Lung microvascular endothelial cell (primary cell): ENCODE data around the gene YDJC. TPM values are rescaled to one million over a fixed set of nuclear protein-coding genes. Genes with fewer than 3 reads are reported as not detected.
"Not testable (repeated sequence)": the region's sequence is repeated elsewhere in the genome, so short reads cannot be mapped to it uniquely, and the experiment has no call there.

Experiments
- DNase-seq, 2 donors: peaks; one replicate each; pipeline versions ENCODE4 v3.0.0 to v3.0.0-alpha.2; 2010; ENCODE audit warnings: low read depth in 2 of 2
- total RNA-seq: library from RNA; depleted of rRNA; stranded (reverse); fragments of >200 nt; gene quantifications from 2 replicates; pipeline ENCODE4 v1.2.1, GENCODE V29; 2014

YDJC gene
- total RNA-seq, 1 donor from 2014 or later: 10.5 TPM

DNA sequence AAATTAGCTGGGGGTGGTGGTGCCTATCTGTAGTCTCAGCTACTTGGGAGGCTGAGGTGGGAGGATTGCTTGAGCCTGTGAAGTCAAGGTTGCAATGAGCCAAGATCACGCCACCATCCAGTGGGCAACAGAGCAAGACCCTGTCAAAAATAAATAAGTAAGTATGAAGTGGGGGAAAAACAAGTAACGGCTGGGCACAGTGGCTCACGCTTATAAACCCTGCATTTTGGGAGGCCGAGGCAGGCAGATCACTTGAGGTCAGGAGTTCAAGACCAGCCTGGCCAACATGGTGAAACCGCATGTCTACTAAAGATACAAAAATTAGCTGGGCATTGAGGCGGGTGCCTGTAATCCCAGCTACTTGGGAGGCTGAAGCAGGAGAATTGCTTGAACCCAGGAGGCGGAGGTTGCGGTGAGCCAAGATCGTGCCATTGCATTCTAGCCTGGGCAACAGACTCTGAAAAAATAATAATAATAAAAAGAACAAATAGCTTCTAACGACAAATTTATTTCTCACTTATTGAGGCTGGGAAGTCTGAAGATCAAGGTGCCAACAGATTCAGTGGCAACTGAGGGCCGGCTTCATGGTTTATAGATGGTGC, 20.2 kb downstream of the YDJC start:
- DNase-seq: not testable (repeated sequence)

DNA sequence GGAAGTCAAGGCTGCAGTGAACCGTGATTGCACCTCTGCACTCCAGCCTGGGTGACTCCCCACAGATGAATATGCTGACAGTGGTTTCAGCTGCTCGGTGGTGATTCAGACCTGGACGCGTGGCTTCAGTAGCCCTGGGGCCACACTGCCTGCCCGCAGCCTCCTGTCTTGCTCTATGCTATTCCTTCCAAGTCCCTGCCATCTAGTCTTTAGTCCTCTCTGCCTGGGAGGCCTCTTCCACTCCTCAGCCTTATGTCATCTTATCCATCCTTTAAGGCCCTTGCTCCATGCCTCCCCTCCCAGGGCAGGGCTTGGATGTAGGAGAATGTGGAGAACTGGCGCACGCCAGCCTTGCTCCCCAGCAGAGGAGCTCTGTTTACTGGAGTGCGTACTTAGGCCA, 23.0 kb downstream of the YDJC start:
- DNase-seq: no peak

DNA sequence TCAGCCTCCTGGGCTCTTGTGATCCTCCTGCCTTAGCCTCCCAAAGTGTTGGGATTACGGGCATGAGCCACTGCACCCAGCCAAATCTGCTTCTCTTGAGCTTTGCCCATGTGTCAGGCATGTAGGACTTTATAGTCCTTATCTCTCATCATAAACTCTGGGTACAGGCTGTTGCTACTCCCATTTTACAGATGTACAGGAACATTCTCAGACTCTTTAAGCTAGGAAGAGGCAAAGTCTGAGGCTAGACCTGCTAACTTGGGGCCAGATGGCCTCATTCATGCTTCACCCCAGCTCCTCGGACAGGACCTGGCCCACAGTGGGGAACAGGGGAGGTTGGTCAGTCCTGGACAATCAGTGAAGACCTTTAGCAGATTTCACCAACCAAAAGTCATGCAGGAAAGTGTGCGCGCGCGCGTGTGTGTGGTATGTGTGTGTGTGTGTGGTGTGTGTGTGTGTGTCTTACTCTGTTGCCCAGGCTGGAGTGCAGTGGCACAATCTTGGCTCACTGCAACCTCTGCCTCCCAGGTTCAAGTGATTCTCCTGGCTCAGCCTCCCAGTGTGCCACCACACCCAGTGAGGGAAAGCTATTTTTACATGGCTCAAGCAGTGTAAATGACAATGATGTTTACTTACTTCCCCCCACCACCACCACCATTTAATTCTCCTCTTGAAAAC, 23.8 kb downstream of the YDJC start:
- no peak for DNase-seq

DNA sequence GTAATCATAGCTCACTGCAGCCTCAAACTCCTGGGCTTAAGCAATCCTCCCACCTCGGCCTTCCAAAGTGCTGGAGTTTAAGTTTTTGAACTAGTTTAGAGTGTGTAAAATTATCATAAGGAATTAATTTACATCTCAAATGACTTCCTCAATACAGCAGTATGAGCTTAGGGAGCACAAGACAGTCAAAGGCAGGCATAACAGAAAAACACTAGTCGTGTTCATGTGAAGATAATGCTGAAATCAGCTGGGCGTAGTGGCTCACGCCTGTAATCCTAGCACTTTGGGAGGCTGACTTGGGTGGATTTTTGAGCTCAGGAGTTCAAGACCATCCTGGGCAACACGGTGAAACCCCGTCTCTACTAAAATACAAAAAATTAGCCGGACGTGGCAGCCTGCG, 25.8 kb downstream of the YDJC start:
- no peak for DNase-seq

DNA sequence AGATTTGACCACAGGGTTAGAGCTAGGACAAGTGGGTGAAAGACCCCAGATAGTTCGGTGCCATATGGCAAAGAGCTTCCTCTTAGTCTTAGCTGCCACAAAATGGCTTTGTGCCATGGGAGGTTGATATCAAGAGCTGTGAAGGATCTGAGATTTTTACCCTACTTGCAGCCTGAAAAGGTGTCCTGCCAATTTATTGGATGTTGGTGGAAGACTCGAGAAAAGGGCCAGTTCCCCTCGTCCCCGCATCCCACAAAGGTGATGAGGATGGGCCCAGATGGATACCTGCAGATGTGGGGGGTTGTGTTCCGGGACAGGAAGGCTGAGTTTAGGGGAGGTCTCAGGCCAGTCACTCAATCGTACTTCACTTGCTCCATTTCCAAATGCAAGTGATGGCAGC, 27.2 kb downstream of the YDJC start:
- DNase-seq: no peak

DNA sequence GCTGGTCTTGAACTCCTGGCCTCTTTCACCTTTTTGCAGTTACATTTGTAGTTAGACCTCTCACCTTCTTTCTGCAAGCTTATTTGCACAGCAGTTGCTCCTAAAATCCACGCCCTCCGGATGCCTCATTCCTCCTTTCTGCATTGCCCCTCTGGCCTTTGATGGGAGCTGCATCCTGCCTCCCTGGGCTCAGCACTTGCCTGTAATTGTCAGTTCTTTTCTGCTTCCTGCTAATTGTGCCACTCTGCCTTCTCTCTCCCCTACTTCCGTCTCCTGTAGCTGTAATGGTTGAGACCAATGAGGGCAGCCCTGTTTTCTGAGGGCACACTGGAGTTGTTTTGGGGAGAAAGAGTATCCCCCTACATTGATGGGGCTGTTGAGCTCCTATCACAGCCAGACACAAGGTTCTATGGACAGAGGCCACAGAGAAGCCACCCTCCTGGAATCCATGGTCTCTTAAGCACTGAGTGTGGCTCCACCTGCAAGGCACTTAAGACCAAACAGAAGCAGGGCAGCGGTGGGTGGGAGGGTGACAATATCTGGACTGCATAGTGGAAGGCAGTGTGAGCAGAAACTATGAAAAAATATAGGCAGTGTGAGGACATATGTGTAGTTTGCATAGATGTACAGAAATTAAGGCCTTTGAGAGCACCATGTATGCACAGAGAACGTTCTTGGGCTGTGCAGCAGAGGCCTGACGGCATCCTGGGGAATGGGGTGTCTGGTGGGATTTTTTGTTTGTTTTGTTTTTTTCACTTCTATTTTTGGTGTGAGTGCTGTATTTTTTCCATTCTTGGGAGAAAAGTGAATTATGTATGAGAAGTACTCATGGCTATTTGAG, 30.5 kb downstream of the YDJC start:
- peak in 1 of 2 donors; percentile 42 for DNase-seq

DNA sequence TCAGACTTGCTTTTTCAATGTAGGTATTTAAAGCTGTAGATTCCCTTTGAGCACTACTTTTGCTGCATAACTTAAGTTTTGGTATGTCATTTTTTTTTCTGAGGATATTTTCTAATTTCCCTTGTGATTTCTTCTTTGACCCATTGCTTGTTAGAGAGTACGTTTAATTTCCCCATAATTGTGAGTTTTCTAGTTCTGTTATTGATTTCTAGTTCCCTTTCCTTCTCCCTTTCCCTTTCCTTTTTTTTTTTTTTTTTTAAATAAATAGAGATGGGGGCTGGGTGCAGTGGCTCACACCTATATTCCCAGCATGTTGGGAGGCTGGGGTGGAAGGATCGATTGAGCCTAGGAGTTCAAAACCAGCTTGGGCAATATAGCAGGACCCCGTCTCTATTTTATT, 31.5 kb downstream of the YDJC start:
- no peak for DNase-seq

DNA sequence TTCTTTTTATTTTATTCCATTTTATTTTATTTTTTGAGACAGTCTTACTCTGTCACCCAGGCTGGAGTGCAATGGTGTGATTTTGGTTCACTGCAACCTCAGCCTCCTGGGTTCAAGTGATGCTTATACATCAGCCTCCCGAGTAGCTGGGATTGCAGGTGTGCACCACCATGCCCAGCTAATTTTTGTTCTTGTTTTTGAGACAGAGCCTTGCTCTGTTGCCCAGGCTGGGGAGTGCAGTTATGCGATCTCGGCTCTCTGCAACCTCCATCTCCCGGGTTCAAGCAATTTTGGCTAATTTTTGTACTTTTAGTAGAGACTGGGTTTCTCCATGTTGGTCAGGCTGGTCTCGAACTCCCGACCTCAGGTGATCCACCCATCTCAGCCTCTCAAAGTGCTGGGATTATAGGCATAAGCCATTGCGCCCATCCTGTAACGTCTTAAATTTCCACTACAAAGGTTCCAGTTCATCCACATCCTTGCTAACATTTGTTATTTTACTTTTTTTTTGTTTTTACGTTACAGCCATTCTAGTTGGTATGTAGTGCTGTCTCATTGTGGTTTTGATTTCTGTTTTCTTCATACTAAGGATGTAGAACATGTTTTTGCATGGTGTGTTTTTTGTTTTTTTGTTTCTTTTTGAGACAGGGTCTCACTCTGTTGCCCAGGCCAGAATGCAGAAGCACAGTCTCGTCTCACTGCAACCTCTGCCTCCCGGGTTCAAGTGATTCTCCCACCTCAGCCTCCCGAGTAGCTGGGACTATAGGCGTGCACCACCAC, 33.3 kb downstream of the YDJC start:
- DNase-seq: not testable (repeated sequence)

DNA sequence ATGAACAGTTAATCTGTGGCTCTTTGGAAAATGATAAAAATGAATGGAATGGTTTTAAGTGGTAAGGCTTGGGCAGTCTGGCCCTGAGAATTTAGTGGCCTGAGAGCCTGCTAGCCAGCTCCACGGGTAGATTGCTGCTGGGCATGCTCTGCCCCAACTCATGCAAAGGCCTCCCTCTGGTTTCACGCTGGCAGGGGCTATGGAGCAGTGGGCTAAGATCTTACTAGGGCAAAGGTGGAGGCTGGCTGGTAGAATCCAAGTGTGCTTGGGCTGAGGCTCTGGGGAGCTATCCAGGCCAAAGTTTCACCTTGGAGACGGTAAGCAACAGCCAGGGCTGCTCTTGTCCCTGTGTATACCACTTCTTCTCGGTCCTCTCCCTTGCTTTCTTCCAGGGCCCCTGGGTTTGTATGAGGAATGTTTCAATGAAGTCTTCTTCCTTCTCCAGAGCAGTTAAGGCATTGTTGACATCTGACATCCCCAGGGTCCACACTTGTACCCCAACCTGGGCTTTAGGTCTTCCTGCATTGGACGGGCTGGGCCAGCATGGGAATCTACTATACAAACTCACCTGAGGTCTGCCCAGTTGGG, 34.9 kb downstream of the YDJC start:
- DNase-seq: no peak

DNA sequence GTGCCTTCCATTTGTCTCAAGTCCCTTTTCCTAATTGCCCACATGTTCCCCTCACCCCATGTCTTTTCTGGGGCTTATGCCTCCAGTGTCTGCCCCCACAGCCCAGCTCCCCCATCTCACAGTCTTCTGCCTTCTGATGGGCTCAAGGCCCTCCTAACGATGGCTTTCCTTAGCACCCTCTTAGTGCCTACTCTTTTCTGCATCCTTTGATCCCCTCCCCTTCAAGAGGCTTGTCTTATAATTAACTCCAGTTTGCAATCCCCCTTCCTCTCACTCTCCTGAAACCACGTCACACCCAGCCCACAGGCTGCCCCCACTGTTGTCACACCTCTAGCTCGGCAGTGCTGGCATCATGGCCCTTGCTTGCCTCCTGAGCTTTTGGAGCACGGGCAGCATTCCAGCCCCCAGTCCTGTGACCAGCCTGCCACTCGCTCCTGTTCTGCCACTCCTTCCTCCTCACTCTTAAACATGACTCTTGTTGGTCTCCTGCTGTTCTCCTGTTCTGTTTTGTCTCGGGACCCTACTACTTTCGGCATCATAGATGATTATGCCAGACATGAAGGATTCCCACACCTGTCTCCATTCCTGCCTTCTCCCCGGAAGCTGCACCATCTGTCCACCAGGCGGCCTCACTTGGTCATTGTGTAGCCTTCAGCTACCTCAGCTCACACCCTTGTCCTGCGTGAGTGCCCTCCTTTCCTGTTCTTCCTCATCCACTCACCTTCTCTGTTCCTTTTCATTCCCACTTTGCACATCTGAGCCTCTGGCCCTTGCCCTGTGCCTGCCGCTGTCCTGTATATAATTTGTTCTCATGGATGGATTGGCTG, 36.2 kb downstream of the YDJC start:
- DNase-seq: peak in 1 of 2 donors; percentile 20

DNA sequence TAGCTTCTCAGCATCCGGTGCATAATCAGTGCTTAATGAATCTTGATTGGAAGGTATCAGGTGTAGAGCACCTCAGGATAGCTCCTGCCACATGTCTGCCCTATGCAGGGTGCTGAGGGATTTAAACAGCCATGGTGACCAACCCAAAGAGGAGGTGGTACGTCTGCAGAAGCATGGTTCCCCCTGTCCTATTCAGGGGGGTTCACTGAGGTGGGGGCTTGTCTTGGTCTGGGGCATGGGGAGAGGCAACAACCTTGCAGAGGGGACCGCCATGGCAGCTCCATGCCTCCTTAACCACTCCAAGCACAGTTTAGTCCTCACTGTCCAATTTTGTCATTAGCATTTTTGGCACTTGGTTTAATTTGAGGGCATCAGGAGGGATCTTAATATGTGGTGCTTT, 37.4 kb downstream of the YDJC start:
- no peak for DNase-seq

DNA sequence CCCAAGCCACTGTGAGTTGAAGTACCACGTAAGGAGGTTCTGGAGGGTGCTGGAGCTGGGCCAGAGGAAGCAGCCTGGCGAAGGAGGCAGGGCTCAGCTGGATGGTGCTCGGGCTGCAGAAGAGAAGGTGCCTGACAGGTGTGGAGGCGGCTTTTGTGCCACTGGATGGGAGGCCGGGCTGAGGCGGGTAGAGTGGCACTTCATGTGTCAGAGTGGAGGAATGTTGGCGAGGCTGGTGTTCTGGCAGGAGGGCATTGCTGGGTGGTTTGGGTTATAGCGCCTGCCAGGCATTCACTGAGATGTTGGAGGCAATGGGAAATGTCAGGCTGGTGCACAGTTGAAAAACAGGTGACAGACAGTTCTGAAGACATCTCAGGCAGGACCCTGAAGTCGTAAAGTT, 38.1 kb downstream of the YDJC start:
- DNase-seq: no peak

DNA sequence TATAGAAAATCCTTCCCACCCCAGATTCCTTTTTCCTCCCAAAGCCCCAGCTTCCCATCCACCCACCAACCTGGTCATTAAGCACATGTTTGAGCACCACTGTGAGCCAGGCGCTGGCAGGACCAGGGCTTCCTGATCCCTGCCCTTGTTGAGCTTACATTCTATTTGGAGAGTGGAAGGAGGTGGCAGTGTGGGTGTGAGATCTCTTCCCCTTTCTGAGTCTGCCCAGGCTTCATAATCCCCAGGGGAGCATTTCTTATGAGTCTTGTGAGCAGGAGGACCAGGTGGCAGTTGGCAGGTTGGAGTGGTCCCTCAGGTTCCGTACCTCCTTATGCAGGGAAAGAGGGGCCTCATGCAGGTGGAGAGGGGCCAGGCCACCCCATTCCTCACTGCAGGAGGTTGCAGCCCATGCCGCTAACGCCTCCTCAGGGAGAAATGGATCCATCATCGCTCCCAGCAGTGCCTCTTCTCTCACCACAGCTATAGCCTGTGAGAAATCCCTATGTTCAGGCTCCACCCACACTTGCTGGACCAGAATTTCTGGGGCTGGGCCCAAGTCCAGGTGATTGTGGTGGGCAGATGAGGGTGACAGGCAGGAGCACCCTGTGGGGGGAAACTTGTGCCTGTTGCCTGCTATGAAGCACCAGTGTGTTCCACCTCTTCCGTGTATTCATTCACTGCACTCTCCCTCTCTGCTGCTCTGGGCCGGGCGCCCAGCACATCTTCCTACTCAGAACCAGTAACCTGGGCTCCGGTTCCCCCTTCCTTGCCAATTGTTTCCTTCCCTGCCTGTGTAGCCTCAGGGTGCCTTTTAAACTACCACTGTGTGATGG, 38.8 kb downstream of the YDJC start:
- DNase-seq: peak in 1 of 2 donors; percentile 15

DNA sequence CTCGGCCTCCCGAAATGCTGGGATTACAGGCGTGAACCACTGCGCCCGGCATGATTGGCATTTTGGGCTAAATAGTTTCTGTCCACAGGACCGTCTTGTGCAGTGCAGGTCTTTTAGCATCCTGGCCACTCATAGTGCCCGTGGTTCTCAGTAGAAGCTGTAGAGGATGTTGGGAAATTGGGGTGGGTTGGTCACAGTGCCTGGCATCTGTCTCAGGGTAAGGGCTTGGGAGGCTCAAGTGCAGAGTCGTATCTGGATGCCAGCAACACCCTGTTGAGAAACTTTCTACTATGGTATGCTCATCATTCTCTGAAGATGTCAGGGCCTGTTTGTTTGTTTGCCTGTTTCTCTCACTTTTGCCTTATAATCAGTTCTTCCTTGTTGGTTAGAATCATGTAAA, 40.4 kb downstream of the YDJC start:
- no peak for DNase-seq

DNA sequence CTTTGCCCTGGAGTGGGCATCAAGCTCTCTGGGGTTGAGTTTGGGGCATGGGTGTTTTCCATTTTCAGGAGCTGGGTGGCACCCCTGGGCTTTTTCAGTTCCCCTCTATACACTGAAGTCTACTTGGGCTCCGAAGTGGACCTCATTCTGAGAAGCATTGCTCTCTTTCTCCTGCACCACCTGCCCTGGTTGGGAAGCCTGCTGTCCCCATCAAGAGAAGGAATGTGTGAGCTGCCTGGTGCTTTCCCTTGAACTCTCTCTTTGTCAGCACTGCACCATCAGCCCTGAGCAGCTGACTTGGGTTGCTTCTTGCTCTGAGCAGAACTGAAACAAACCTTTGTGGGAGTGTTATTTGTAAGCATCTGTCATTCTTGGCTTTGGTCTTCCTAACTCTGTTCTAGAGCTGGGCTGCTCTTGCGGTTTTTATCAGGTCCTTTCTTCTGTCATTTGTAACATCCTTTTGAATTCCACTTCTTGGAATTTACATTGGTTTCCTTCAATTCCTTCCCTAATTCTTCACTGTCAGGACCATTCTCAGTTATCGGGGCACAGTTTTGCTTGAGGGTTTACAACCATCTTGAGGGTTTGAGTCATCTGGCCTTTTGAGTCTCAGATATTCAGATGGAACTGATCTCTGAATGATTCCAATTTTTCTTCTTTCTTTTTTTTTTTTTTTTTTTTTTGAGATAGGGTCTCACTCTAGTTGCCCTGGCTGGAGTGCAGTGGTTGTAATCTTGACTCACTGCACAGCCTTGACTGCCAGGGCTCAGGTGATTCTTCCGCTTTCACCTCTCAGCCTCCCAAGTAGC, 41.8 kb downstream of the YDJC start:
- DNase-seq: no peak

DNA sequence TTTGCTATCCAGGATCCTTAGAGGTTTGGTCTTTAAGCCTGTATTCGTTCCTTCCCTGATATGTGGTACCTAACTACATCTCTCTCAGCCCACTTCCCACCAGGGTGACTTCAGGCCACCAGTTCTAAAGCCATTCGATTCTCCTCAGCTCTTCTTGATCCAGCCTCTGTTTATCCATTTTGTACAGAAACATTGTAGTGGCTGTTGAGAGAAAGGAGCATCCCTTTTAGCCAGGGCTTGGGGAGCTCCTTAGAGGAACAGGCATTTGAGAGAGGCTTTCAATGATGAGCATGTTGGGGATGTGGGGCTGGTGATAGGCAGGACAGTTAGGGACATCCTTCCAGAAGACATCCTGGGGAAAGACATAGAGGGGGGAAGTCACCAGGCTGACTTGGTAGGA, 44.4 kb downstream of the YDJC start:
- DNase-seq: no peak

DNA sequence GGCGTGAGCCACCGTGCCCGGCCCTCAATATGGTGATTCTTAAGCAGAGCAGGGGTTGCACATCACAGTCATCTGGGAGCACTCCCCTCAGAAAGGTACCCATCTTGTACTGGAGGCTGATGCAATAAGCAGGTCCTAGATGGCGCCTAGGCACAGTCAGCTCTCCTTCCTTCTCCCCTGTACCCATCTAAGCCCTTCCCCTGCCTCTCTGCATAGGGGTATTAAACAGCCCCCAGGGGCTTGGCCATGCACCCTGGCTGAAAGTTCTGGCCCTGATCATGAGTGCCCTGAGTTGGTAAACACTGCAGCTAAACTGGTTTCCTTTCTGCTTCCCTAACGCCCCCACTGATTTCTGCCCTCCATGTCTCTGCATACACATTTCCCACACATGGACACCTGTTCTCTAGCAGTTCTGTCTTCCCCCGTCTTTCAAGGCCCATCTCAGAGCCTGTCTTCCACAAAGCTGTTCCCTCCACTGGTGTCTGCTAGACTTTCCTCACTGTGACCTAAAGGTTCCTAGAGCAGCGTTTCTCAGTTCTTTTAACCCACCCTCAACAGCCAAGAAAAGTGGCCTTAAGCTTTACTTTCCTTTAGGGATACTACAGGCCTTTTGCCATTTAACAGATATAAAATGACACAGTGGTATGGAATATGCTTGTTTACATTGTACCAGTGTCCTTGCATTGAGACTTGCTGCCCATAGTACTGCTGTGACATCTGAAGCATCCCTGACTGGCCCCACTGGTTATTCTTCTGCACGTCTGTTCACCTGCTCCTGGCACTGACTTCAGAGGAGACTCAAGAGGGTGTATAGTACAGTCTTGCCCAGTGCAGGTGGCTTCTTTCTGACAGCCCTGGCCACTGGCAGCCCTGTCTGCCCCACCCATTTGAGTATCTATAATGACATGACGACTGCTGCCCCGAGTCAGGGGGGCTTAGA, 46.8 kb downstream of the YDJC start:
- DNase-seq: no peak
